HFFc6 (cell line): ENCODE results near the gene DEPDC4. TPM values are rescaled to one million over a fixed set of nuclear protein-coding genes. Genes with fewer than 3 reads are reported as not detected.
A peak's percentile ranks its signal among the peaks of the same experiment; 100 is the strongest.

Experiments
- DNase-seq: peaks from one replicate; pipeline ENCODE4 v3.0.0-alpha.2; 2018
- H3K27ac Mint-ChIP-seq: 2 replicates; pipeline ENCODE4 v1.8.0; 2020; ENCODE audit warnings: mild to moderate bottlenecking, mixed read lengths
- H3K27me3 Mint-ChIP-seq: 2 replicates; pipeline ENCODE4 v1.8.0; 2021; ENCODE audit warnings: mild to moderate bottlenecking, moderate library complexity, mixed read lengths; ENCODE audit not compliant: insufficient read depth
- H3K36me3 Mint-ChIP-seq: 2 replicates; pipeline ENCODE4 v1.8.0; 2021; ENCODE audit warnings: low read depth, mixed read lengths
- H3K4me1 Mint-ChIP-seq: 2 replicates; pipeline ENCODE4 v1.8.0; 2020; ENCODE audit warnings: low read depth, mixed read lengths
- H3K4me3 Mint-ChIP-seq: 2 replicates; pipeline ENCODE4 v1.8.0; 2020; ENCODE audit warnings: mild to moderate bottlenecking, moderate library complexity, mixed read lengths
- H3K9me3 Mint-ChIP-seq: 2 replicates; pipeline ENCODE4 v1.8.0; 2020; ENCODE audit warnings: mild to moderate bottlenecking, mixed read lengths
- CTCF ChIP-seq: fragments of 200-600 bp; sonication (generic); IDR thresholded peaks from 2 replicates; pipeline ENCODE4 v1.5.0; 2021; ENCODE audit warnings: antibody characterized with exemption, mild to moderate bottlenecking
- total RNA-seq, 6 experiments: library from RNA; stranded (reverse); fragmentation: NEBNext Ultra II Directional; extraction: Animal tissue kit (Norgen Biotek cat#: 25700); gene quantifications; 2 replicates in 1 of 6; 3 replicates in 5 of 6; pipeline ENCODE4 v1.2.3, GENCODE V29; 2021

Gene DEPDC4
- total RNA-seq, 6 experiments from 2014 or later = 0.73 to 1.5 (median 1.3) TPM

- no peak for TF ChIP-seq CTCF
- Mint-ChIP-seq H3K27me3 (no peaks in the 10 kb centered on the region), H3K27ac (no peak overlapping the region), H3K9me3 (no peaks in the 10 kb centered on the region), H3K36me3 (no peaks in the 10 kb centered on the region), H3K4me3 (no peak overlapping the region), H3K4me1 (peaks cover 11% of the 10 kb centered on the region)
- DNase-seq = peak; percentile 8
Measured at GRCh38 chr12:100279607-100280244, 12.8 kb upstream of the DEPDC4 start.

- Mint-ChIP-seq H3K27me3 (no peaks in the 10 kb centered on the region), H3K4me3 (no peak overlapping the region), H3K36me3 (no peaks in the 10 kb centered on the region), H3K9me3 (no peaks in the 10 kb centered on the region), H3K27ac (no peak overlapping the region), H3K4me1 (peaks cover 11% of the 10 kb centered on the region)
- DNase-seq = no peak
- TF ChIP-seq CTCF = no peak
Measured at GRCh38 chr12:100279159-100279558, 12.3 kb upstream of the DEPDC4 start.

- DNase-seq = no peak
- H3K4me1 Mint-ChIP-seq = peaks cover 18% of the 10 kb centered on the region
- no peaks in the 10 kb centered on the region for H3K36me3 Mint-ChIP-seq
- no peak overlapping the region for H3K27ac Mint-ChIP-seq
- no peak for TF ChIP-seq CTCF
- no peaks in the 10 kb centered on the region for H3K27me3 Mint-ChIP-seq
- H3K9me3 Mint-ChIP-seq = no peaks in the 10 kb centered on the region
- no peak overlapping the region for H3K4me3 Mint-ChIP-seq
Measured at GRCh38 chr12:100274291-100274690, 7.4 kb upstream of the DEPDC4 start.

GRCh38 chr12:100273782-100274181 lies 6.9 kb upstream of the DEPDC4 start:
- Mint-ChIP-seq H3K27ac (no peak overlapping the region), H3K4me3 (no peak overlapping the region), H3K27me3 (no peaks in the 10 kb centered on the region), H3K36me3 (no peaks in the 10 kb centered on the region), H3K9me3 (no peaks in the 10 kb centered on the region), H3K4me1 (peaks cover 22% of the 10 kb centered on the region)
- no peak for DNase-seq
- TF ChIP-seq CTCF = no peak

GRCh38 chr12:100268835-100269564 lies 2.1 kb upstream of the DEPDC4 start:
- Mint-ChIP-seq H3K36me3 (no peaks in the 10 kb centered on the region), H3K27me3 (peaks cover 3% of the 10 kb centered on the region), H3K4me3 (peak overlapping the region; percentile 99), H3K9me3 (no peaks in the 10 kb centered on the region), H3K27ac (peak overlapping the region; percentile 98), H3K4me1 (peaks cover 36% of the 10 kb centered on the region)
- DNase-seq = peak; percentile 19
- no peak for TF ChIP-seq CTCF
